Measurements from ENCODE around the gene GALNT10.

DNA sequence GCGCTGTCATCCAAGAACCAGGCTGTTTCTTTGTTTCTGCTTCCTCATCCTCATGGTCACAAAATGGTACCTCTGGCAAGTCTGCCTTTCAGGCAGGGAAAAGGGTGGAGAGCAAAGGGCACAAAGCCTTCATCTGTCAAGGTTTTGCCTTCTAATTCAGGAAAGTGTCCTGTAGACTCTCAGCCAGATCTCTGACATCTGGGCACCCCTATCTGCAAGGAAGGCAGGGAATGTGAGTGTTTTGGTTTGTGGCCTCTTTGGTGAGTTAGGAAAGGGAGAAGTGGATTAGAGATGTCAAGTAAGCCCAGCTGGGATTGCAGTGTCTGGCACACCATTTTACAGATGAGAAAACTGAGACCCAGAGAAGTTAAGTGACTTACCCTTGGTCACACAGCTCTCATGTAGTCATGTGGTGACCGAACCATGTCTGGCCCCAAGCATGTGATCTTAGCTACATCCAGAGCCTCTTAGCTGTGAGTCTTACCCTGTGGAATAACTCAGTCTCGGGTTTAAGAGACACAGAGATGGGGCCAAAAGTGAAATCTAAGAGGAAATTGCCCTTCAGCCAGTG, 139.6 kb downstream of the GALNT10 start:
- TF ChIP-seq, protein P1, sequence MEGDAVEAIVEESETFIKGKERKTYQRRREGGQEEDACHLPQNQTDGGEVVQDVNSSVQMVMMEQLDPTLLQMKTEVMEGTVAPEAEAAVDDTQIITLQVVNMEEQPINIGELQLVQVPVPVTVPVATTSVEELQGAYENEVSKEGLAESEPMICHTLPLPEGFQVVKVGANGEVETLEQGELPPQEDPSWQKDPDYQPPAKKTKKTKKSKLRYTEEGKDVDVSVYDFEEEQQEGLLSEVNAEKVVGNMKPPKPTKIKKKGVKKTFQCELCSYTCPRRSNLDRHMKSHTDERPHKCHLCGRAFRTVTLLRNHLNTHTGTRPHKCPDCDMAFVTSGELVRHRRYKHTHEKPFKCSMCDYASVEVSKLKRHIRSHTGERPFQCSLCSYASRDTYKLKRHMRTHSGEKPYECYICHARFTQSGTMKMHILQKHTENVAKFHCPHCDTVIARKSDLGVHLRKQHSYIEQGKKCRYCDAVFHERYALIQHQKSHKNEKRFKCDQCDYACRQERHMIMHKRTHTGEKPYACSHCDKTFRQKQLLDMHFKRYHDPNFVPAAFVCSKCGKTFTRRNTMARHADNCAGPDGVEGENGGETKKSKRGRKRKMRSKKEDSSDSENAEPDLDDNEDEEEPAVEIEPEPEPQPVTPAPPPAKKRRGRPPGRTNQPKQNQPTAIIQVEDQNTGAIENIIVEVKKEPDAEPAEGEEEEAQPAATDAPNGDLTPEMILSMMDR (IDR thresholded peaks at IDR 0.05): no peak
- TF ChIP-seq TAF1 (IDR thresholded peaks at IDR 0.05; ENCODE audit: borderline replicate concordance, low read depth, low read length): no peak
- TF ChIP-seq, protein P2, sequence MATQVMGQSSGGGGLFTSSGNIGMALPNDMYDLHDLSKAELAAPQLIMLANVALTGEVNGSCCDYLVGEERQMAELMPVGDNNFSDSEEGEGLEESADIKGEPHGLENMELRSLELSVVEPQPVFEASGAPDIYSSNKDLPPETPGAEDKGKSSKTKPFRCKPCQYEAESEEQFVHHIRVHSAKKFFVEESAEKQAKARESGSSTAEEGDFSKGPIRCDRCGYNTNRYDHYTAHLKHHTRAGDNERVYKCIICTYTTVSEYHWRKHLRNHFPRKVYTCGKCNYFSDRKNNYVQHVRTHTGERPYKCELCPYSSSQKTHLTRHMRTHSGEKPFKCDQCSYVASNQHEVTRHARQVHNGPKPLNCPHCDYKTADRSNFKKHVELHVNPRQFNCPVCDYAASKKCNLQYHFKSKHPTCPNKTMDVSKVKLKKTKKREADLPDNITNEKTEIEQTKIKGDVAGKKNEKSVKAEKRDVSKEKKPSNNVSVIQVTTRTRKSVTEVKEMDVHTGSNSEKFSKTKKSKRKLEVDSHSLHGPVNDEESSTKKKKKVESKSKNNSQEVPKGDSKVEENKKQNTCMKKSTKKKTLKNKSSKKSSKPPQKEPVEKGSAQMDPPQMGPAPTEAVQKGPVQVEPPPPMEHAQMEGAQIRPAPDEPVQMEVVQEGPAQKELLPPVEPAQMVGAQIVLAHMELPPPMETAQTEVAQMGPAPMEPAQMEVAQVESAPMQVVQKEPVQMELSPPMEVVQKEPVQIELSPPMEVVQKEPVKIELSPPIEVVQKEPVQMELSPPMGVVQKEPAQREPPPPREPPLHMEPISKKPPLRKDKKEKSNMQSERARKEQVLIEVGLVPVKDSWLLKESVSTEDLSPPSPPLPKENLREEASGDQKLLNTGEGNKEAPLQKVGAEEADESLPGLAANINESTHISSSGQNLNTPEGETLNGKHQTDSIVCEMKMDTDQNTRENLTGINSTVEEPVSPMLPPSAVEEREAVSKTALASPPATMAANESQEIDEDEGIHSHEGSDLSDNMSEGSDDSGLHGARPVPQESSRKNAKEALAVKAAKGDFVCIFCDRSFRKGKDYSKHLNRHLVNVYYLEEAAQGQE (IDR thresholded peaks at IDR 0.05; ENCODE audit: low read depth, low read length): no peak
- TF ChIP-seq SIN3A (IDR thresholded peaks at IDR 0.05; ENCODE audit: borderline replicate concordance, low read depth, low read length): no peak
- TF ChIP-seq, protein P3, sequence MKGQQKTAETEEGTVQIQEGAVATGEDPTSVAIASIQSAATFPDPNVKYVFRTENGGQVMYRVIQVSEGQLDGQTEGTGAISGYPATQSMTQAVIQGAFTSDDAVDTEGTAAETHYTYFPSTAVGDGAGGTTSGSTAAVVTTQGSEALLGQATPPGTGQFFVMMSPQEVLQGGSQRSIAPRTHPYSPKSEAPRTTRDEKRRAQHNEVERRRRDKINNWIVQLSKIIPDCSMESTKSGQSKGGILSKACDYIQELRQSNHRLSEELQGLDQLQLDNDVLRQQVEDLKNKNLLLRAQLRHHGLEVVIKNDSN (IDR thresholded peaks at IDR 0.05; ENCODE audit: borderline replicate concordance, low read depth): no peak
- TF ChIP-seq EP300 (IDR thresholded peaks at IDR 0.05; ENCODE audit: borderline replicate concordance in 1 of 2, low read depth in 1 of 2, low read length in 1 of 2): no peak
- no peak for TF ChIP-seq POLR2AphosphoS5 (IDR thresholded peaks at IDR 0.05; ENCODE audit: low read depth, low read length)
- no peak for TF ChIP-seq JUND (IDR thresholded peaks at IDR 0.05)
- TF ChIP-seq EZH2phosphoT487 (IDR thresholded peaks at IDR 0.05; ENCODE audit: borderline replicate concordance, low read depth): no peak
- TF ChIP-seq, protein P4, sequence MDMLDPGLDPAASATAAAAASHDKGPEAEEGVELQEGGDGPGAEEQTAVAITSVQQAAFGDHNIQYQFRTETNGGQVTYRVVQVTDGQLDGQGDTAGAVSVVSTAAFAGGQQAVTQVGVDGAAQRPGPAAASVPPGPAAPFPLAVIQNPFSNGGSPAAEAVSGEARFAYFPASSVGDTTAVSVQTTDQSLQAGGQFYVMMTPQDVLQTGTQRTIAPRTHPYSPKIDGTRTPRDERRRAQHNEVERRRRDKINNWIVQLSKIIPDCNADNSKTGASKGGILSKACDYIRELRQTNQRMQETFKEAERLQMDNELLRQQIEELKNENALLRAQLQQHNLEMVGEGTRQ (IDR thresholded peaks at IDR 0.05; ENCODE audit: borderline replicate concordance, low read depth, low read length): no peak
- no peak for TF ChIP-seq TCF12 (IDR thresholded peaks at IDR 0.05)
- TF ChIP-seq YY1 (IDR thresholded peaks at IDR 0.05; ENCODE audit: low read depth): no peak
